CD4-positive, alpha-beta T cell (primary cell): ENCODE measurements around the gene TCAF1. TPM values are rescaled to one million over a fixed set of nuclear protein-coding genes. Genes with fewer than 3 reads are reported as not detected.

Experiments
- ATAC-seq: fragments of 200-7000 bp; cut with Tn5 transposase; one replicate; pipeline ENCODE4 v1.10.0; 2022; ENCODE audit warnings: mild to moderate bottlenecking; ENCODE audit not compliant: poor library complexity
- CTCF ChIA-PET: fragments of 350-600 bp; sonication (Branson Sonifier 250); formaldehyde crosslinking; loops from one replicate; lab custom pipeline; 2021; ENCODE audit warnings: antibody characterized with exemption, inconsistent platforms; lab: Charles Lee
- POLR2A ChIA-PET: fragments of 350-600 bp; sonication (Branson Sonifier 250); formaldehyde crosslinking; loops from one replicate; lab custom pipeline; 2021; ENCODE audit warnings: antibody characterized with exemption, inconsistent platforms; lab: Charles Lee
- DNase-seq, 14 experiments: peaks; one replicate each; pipeline ENCODE4 v3.0.0-alpha.2; 2013 to 2020; ENCODE audit warnings: mixed read lengths in 2 of 14
- H3K27ac ChIP-seq, 2 donors: one replicate each; pipeline versions ENCODE4 v1.5.1 to v1.7.0; 2013; ENCODE audit warnings: low read length in 2 of 2, low read depth in 1 of 2, mild to moderate bottlenecking in 1 of 2
- H3K27me3 ChIP-seq, 2 experiments: 1 replicate in 1 of 2; 2 replicates in 1 of 2; pipeline versions ENCODE4 v1.6.1 to v1.7.0; 2013; ENCODE audit warnings: low read length in 2 of 2, control low read depth in 1 of 2, mild to moderate bottlenecking in 1 of 2, moderate library complexity in 1 of 2; ENCODE audit not compliant: insufficient read depth in 2 of 2, control insufficient read depth in 1 of 2
- H3K36me3 ChIP-seq: one replicate; pipeline ENCODE4 v1.6.1; 2013; ENCODE audit warnings: low read length, control low read depth; ENCODE audit not compliant: insufficient read depth
- H3K4me1 ChIP-seq: one replicate; pipeline ENCODE4 v1.6.1; 2013; ENCODE audit warnings: low read length, control low read depth; ENCODE audit not compliant: insufficient read depth
- H3K4me3 ChIP-seq: one replicate; pipeline ENCODE4 v1.5.1; 2013; ENCODE audit warnings: mild to moderate bottlenecking, low read length, moderate library complexity
- H3K9me3 ChIP-seq, 2 experiments: 1 replicate in 1 of 2; 2 replicates in 1 of 2; pipeline versions ENCODE4 v1.6.1 to v1.7.0; 2013; ENCODE audit warnings: low read length in 2 of 2, mild to moderate bottlenecking in 2 of 2, control low read depth in 1 of 2, moderate library complexity in 1 of 2; ENCODE audit not compliant: control insufficient read depth in 1 of 2, insufficient read depth in 1 of 2
- H3K27ac Mint-ChIP-seq: one replicate; pipeline ENCODE4 v1.8.0; 2020; ENCODE audit warnings: mixed read lengths
- H3K27me3 Mint-ChIP-seq: one replicate; pipeline ENCODE4 v1.8.0; 2021; ENCODE audit warnings: mixed read lengths
- H3K36me3 Mint-ChIP-seq: one replicate; pipeline ENCODE4 v1.8.0; 2021; ENCODE audit warnings: low read depth, mixed read lengths
- H3K4me1 Mint-ChIP-seq: one replicate; pipeline ENCODE4 v1.8.0; 2021; ENCODE audit warnings: low read depth, mixed read lengths
- H3K4me3 Mint-ChIP-seq: one replicate; pipeline ENCODE4 v1.8.0; 2020; ENCODE audit warnings: mild to moderate bottlenecking, mixed read lengths
- H3K9me3 Mint-ChIP-seq: one replicate; pipeline ENCODE4 v1.8.0; 2020; ENCODE audit warnings: mixed read lengths
- intact Hi-C, 2 experiments: fragments of 100-400 bp; cut with DNase I in 1 of 2; cut with micrococcal nuclease in 1 of 2; formaldehyde crosslinking; loops; one replicate each; pipeline versions ENCODE4 v1.15.1 to v1.9.0; 2023 to 2025; cut with DNase I, micrococcal nuclease
- total RNA-seq, 174 experiments: library from RNA in 2 of 174; stranded (reverse) in 2 of 174; gene quantifications; one replicate each; pipeline ENCODE4 v1.2.3 and lab custom pipeline; 2021 to 2026
- TF ChIP-seq, protein P1 (sequence below): fragments of 200-600 bp; IDR thresholded peaks from one replicate; pipeline ENCODE4 v1.8.0; 2022; ENCODE audit warnings: antibody characterized with exemption, mild to moderate bottlenecking

The TCAF1 gene
- total RNA-seq, 2 experiments from 2014 or later, result 7.7 to 8.6 TPM

DNA sequence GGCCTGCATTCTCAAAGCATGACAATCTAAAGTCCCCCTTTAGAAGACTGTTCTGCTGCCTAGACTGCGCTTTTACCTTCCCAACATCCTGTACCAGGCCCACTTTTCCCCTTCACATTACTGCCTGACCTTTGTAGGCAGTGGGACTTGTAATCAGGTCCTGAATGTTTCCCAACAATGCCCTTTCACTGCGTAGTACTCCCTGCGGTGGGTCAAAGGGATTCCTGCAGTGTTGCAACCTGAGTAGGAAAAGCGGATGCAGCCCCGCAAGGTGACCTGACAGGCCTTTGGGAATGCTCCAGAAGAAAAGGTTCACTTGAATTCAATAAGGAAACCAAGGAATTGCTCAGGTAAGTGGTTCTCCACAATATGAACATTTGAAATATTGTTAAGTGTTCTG is 4.9 kb upstream of the TCAF1 start:
- no peak for DNase-seq
- H3K4me3 ChIP-seq, result no peak overlapping the region
- H3K4me1 ChIP-seq, result no peaks in the 10 kb centered on the region
- H3K27ac ChIP-seq, result no peak overlapping the region
- ChIA-PET POLR2A (no interaction called here), CTCF (no interaction called here)
- peaks cover 13% of the 10 kb centered on the region for H3K27me3 Mint-ChIP-seq
- H3K36me3 ChIP-seq, result no peaks in the 10 kb centered on the region
- TF ChIP-seq, protein P1, sequence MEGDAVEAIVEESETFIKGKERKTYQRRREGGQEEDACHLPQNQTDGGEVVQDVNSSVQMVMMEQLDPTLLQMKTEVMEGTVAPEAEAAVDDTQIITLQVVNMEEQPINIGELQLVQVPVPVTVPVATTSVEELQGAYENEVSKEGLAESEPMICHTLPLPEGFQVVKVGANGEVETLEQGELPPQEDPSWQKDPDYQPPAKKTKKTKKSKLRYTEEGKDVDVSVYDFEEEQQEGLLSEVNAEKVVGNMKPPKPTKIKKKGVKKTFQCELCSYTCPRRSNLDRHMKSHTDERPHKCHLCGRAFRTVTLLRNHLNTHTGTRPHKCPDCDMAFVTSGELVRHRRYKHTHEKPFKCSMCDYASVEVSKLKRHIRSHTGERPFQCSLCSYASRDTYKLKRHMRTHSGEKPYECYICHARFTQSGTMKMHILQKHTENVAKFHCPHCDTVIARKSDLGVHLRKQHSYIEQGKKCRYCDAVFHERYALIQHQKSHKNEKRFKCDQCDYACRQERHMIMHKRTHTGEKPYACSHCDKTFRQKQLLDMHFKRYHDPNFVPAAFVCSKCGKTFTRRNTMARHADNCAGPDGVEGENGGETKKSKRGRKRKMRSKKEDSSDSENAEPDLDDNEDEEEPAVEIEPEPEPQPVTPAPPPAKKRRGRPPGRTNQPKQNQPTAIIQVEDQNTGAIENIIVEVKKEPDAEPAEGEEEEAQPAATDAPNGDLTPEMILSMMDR, result no peak
- H3K27ac Mint-ChIP-seq, result no peak overlapping the region
- H3K36me3 Mint-ChIP-seq, result no peaks in the 10 kb centered on the region
- H3K9me3 Mint-ChIP-seq, result no peaks in the 10 kb centered on the region
- ATAC-seq, result no peak
- H3K27me3 ChIP-seq, result peaks cover 0 to 3% of the 10 kb centered on the region in 2 experiments
- peaks cover 5% of the 10 kb centered on the region for H3K4me1 Mint-ChIP-seq
- intact Hi-C loops, result loop anchor here (2.0 to 10.0 kb wide), 3 partner anchors 14 to 612 kb away; partner anchors contain the start of gene OR2A14 (in 1 of the 2)
- H3K9me3 ChIP-seq, result no peaks in the 10 kb centered on the region
- H3K4me3 Mint-ChIP-seq, result no peak overlapping the region

DNA sequence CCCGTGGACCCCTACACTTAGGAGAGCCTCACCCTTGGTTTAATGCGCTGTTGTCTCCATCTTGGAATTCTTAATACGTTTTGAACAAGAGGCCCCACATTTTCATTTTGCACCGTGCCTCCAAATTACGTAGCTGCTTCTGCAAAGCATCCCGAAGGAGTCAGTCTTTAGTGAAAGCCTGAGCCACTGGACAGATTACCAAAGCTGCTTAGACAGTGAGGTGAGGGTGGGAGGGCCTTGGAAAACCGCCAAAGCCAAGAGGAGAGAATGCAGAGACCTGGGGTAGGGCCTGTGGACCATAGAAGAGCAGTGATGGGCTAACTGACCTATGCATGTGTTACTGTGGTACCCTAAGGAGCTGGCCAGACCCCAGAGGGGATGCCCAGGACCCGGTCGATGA is 4.2 kb upstream of the TCAF1 start:
- H3K27ac ChIP-seq, result no peak overlapping the region
- no peak overlapping the region for H3K27ac Mint-ChIP-seq
- POLR2A ChIA-PET, result no interaction called here
- peaks cover 5% of the 10 kb centered on the region for H3K4me1 ChIP-seq
- CTCF ChIA-PET, result no interaction called here
- ATAC-seq (no peak), DNase-seq (no peak)
- no peak overlapping the region for H3K4me3 Mint-ChIP-seq
- peaks cover 5% of the 10 kb centered on the region for H3K36me3 Mint-ChIP-seq
- H3K9me3 ChIP-seq, result no peaks in the 10 kb centered on the region
- TF ChIP-seq, protein P1, result no peak
- peaks cover 10% of the 10 kb centered on the region for H3K4me1 Mint-ChIP-seq
- H3K27me3 ChIP-seq, result peaks cover 0 to 3% of the 10 kb centered on the region in 2 experiments
- H3K27me3 Mint-ChIP-seq, result peaks cover 13% of the 10 kb centered on the region
- H3K9me3 Mint-ChIP-seq, result no peaks in the 10 kb centered on the region
- intact Hi-C loops, result loop anchor here (2.0 to 10.0 kb wide), 3 partner anchors 13 to 611 kb away; partner anchors contain the start of gene OR2A14 (in 1 of the 2)
- no peak overlapping the region for H3K4me3 ChIP-seq
- no peaks in the 10 kb centered on the region for H3K36me3 ChIP-seq

DNA sequence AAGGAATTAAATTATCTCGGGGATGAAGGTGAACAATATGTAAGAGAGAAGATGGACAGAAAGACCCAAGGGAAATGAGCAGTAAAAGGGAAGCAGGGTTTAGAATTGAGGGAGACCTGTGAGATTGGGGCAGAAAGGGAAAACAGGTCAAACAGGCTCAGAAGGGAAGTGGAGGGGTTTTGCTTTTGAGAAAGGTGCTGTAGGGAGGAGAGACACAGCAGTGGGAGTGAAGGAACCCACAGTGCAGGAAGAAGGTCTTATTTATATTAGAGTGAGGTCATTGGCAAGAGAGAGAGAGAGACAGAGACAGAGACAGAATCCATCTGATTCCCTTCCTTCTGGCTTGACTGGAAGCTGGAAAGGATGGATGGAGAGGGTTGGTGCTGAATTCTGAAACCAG is 3.5 kb upstream of the TCAF1 start:
- peaks cover 9% of the 10 kb centered on the region for H3K4me1 ChIP-seq
- no peak overlapping the region for H3K27ac Mint-ChIP-seq
- peaks cover 5% of the 10 kb centered on the region for H3K36me3 Mint-ChIP-seq
- DNase-seq, result no peak
- H3K4me3 Mint-ChIP-seq, result no peak overlapping the region
- no peaks in the 10 kb centered on the region for H3K36me3 ChIP-seq
- TF ChIP-seq, protein P1, result no peak
- ChIA-PET CTCF (no interaction called here), POLR2A (interaction anchor here (0.5 kb wide), 1 partner anchor 939 kb away, joined by 5 read pairs; no protein-coding TSS in a partner anchor)
- ATAC-seq, result no peak
- intact Hi-C loops, result loop anchor here (10.0 kb wide), 2 partner anchors 219 to 611 kb away; partner anchors contain the start of gene OR2A14 (in 1 of the 2)
- peaks cover 13% of the 10 kb centered on the region for H3K27me3 Mint-ChIP-seq
- H3K27me3 ChIP-seq, result peaks cover 0 to 3% of the 10 kb centered on the region in 2 experiments
- H3K9me3 Mint-ChIP-seq, result no peaks in the 10 kb centered on the region
- H3K9me3 ChIP-seq, result no peaks in the 10 kb centered on the region
- H3K27ac ChIP-seq, result no peak overlapping the region
- H3K4me3 ChIP-seq, result no peak overlapping the region
- peaks cover 17% of the 10 kb centered on the region for H3K4me1 Mint-ChIP-seq
